ENCODE measurements around the gene PHF20.
A peak's percentile ranks its signal among the peaks of the same experiment; 100 is the strongest.

Gene PHF20

DNA sequence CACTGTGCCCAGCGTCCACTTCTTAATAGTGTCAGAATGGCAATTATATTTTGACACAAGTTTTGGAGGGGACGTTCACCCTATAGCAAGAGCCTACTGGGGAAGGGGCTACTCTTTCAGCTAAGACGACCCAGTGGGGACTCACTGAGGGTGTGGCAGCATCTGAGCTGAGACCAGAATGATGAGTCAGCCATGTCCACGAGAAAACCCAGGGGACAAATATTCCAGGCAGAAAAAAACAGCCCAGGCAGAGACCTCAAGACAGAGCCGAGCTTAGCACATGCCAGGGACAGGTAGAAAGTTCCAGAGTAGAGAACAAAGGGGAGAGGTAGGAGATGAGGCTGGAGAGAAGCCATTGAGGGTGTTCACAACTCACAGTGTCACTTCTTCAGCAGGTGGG, 207.7 kb downstream of the PHF20 start:
- Histone ChIP-seq H3K4me1 (no peaks in the 10 kb centered on the region), H3K9me3 (ENCODE audit: control insufficient read depth, low read length) (no peaks in the 10 kb centered on the region), H3K9ac (no peak overlapping the region), H3K4me2 (ENCODE audit: low read length) (no peak overlapping the region), H3K27me3 (ENCODE audit: control insufficient read depth, insufficient read depth, low read length) (no peaks in the 10 kb centered on the region), H2AFZ (no peak overlapping the region), H3K79me2 (no peaks in the 10 kb centered on the region), H3K27ac (no peak overlapping the region), H3K36me3 (ENCODE audit: control insufficient read depth, insufficient read depth, low read length) (no peaks in the 10 kb centered on the region), H3K4me3 (ENCODE audit: low read depth, low read length) (no peak overlapping the region)
- TF ChIP-seq, protein P1, sequence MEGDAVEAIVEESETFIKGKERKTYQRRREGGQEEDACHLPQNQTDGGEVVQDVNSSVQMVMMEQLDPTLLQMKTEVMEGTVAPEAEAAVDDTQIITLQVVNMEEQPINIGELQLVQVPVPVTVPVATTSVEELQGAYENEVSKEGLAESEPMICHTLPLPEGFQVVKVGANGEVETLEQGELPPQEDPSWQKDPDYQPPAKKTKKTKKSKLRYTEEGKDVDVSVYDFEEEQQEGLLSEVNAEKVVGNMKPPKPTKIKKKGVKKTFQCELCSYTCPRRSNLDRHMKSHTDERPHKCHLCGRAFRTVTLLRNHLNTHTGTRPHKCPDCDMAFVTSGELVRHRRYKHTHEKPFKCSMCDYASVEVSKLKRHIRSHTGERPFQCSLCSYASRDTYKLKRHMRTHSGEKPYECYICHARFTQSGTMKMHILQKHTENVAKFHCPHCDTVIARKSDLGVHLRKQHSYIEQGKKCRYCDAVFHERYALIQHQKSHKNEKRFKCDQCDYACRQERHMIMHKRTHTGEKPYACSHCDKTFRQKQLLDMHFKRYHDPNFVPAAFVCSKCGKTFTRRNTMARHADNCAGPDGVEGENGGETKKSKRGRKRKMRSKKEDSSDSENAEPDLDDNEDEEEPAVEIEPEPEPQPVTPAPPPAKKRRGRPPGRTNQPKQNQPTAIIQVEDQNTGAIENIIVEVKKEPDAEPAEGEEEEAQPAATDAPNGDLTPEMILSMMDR (IDR thresholded peaks at IDR 0.05) = no peak

DNA sequence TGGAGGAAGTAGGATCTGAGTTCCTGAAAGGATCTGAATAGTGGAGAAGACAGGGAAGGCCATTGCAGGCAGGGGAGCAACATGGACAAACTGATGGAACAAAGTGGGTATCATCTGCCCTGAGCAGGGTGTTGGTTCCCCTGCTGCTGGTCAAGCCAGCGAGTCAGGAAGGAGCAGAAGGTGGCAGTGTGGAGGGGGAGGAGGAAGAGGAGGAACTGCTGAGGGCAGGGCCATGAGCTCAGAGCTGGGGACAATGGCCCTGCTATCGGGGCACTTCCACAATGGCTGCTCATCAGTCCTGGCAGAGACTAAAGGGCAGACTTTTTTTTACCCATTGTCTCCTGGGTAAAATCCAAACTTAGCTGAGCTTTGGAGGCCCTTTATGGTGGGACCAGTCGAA, 210.2 kb downstream of the PHF20 start:
- H3K9ac ChIP-seq = no peak overlapping the region
- no peak overlapping the region for H3K4me2 ChIP-seq (ENCODE audit: low read length)
- no peaks in the 10 kb centered on the region for H3K4me1 ChIP-seq
- H3K4me3 ChIP-seq (ENCODE audit: low read depth, low read length) = no peak overlapping the region
- no peaks in the 10 kb centered on the region for H3K79me2 ChIP-seq
- TF ChIP-seq, protein P1 (IDR thresholded peaks at IDR 0.05) = no peak
- no peaks in the 10 kb centered on the region for H3K27me3 ChIP-seq (ENCODE audit: control insufficient read depth, insufficient read depth, low read length)
- no peaks in the 10 kb centered on the region for H3K36me3 ChIP-seq (ENCODE audit: control insufficient read depth, insufficient read depth, low read length)
- H3K9me3 ChIP-seq (ENCODE audit: control insufficient read depth, low read length) = no peaks in the 10 kb centered on the region
- no peak overlapping the region for H3K27ac ChIP-seq
- no peak overlapping the region for H2AFZ ChIP-seq

DNA sequence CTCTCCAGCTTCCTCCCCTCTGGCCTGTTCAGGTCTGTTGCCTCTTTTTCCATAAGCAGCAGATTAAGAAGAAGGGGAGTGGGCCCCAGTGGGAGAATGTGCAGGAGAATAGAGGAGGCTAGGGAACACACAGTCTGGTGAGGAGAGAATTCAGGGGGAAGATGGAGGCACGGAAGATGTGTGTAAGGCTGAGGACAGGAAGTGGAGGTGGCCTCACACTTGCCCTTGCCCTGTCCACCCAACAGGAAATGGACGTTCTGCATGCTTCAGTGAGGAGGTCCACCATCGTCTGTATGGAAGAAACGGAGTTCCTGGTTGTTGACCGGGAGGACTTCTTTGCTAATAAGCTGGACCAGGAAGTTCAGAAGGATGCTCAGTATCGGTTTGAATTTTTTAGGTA, 212.6 kb downstream of the PHF20 start:
- no peak overlapping the region for H3K9ac ChIP-seq
- TF ChIP-seq, protein P1 (IDR thresholded peaks at IDR 0.05) = no peak
- no peak overlapping the region for H3K4me3 ChIP-seq (ENCODE audit: low read depth, low read length)

DNA sequence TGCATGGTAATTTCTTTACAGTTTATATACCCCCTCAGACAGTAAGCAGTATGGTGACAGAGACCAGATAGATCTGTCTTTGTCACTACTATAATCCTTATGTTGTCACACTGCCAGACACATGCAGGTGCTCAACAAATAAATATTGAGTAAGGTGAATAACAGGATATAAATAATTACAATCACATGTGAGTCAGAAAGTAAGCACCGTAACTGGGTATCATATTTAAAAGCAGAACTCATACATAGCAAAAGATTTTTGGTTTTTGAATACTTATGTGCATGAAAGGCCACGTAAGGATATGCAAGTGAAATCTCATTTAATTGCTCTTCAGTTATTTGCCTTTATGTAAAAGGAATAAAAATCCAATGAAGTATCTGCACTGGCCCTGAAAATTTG, 214.0 kb downstream of the PHF20 start:
- TF ChIP-seq, protein P1 (IDR thresholded peaks at IDR 0.05) = no peak
- Histone ChIP-seq H3K9ac (no peak overlapping the region), H3K27ac (no peak overlapping the region), H2AFZ (no peak overlapping the region), H3K4me2 (ENCODE audit: low read length) (no peak overlapping the region), H3K36me3 (ENCODE audit: control insufficient read depth, insufficient read depth, low read length) (no peaks in the 10 kb centered on the region), H3K27me3 (ENCODE audit: control insufficient read depth, insufficient read depth, low read length) (no peaks in the 10 kb centered on the region), H3K4me1 (no peaks in the 10 kb centered on the region), H3K9me3 (ENCODE audit: control insufficient read depth, low read length) (no peaks in the 10 kb centered on the region), H3K79me2 (no peaks in the 10 kb centered on the region), H3K4me3 (ENCODE audit: low read depth, low read length) (no peak overlapping the region)

More for the DNA sequence above, 212.6 kb downstream of the PHF20 start:
- Histone ChIP-seq H3K27me3 (ENCODE audit: control insufficient read depth, insufficient read depth, low read length) (no peaks in the 10 kb centered on the region), H3K4me1 (no peaks in the 10 kb centered on the region), H3K4me2 (ENCODE audit: low read length) (no peak overlapping the region), H2AFZ (peak overlapping the region; percentile 42), H3K79me2 (no peaks in the 10 kb centered on the region), H3K36me3 (ENCODE audit: control insufficient read depth, insufficient read depth, low read length) (no peaks in the 10 kb centered on the region), H3K27ac (no peak overlapping the region), H3K9me3 (ENCODE audit: control insufficient read depth, low read length) (no peaks in the 10 kb centered on the region)

DNA sequence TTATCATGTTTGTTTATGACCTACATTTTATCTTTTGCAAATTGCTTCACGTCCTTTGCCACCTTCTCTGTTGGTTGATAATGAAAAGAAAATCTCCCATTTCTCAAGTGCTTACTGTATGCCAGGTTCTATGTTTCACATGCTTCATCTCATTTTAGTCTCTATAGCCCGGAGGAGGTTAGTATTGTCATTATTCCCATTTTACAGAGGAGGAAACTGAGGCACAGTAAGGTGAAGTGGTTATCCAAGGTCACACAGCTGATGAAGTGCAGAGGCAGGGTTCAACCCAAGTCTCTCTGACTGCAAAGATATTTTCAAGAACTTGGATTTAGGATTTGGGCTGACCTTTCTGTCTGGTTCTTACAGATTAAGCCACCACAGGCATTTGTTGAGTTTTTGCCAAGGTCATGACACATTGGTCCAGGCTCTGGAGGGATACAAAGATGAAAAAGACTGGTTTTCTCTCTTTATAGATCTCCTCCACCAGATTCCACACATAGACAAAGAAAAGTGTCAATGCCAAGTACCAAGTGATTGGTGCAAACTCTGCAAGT, 217.2 kb downstream of the PHF20 start:
- Histone ChIP-seq H3K4me2 (ENCODE audit: low read length) (no peak overlapping the region), H3K9me3 (ENCODE audit: control insufficient read depth, low read length) (no peaks in the 10 kb centered on the region), H3K4me3 (ENCODE audit: low read depth, low read length) (no peak overlapping the region), H3K27me3 (ENCODE audit: control insufficient read depth, insufficient read depth, low read length) (no peaks in the 10 kb centered on the region), H3K4me1 (peaks cover 2% of the 10 kb centered on the region), H3K9ac (no peak overlapping the region), H3K36me3 (ENCODE audit: control insufficient read depth, insufficient read depth, low read length) (no peaks in the 10 kb centered on the region), H2AFZ (no peak overlapping the region), H3K27ac (no peak overlapping the region), H3K79me2 (no peaks in the 10 kb centered on the region)
- TF ChIP-seq, protein P1 (IDR thresholded peaks at IDR 0.05) = no peak
